ENCODE results near the gene SLC39A11.

SLC39A11 gene

DNA sequence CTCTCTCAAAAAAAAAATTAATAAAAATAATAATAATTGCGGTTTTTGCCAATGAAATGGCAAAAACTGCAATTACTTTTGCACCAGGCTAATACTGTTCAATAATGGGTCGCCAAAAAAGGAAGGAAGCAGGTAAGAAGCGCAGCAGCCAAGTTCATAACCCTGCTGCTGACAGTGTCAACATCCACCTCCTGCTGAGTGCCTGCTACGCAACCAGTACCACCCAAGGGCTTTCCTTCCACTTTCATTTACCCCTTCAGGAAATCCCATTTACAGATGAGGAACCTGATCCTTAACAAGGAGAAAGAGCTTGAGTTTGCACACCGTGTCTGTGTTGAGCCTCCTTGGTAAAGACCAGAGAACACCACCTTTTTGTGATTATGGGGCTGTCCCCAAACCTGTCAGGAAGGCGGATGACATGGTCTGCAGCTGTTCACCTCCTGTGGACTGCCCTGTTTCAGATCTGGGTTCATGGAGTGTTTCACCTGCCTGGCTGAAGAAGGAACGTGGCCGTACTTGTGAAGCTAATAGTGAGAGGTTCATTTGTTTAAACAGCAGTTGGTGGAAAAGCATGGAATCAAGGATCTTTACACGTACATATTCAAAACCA lies 378.0 kb downstream of the SLC39A11 start:
- H3K79me2 ChIP-seq (ENCODE audit: low read length): no peaks in the 10 kb centered on the region
- H3K9ac ChIP-seq (ENCODE audit: low read length): no peak overlapping the region
- H3K27me3 ChIP-seq (replicated peaks; ENCODE audit: insufficient read depth, low read length): no peaks in the 10 kb centered on the region

DNA sequence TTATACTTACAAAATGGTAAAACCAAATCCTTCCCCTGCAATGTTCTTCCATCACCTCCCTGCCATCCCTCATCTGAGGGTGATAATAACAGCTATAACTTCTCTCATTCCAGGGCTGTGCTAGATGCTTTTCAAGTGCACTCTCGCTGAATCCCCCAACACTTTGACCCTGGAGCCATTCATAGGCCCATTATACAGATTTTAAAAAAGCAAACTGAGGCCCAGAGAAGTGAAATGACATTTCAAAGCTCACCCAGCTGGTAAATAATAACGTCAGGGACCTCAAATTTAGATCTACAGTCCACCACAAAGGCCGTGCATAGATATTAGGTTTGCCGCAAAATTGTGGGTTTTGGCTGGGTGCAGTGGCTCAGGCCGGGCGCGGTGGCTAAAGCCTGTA lies 378.8 kb downstream of the SLC39A11 start:
- Histone ChIP-seq H4K20me1 (ENCODE audit: insufficient read depth, low read length) (no peaks in the 10 kb centered on the region), H3K9me2 (replicated peaks; ENCODE audit: insufficient read depth, low read length) (no peaks in the 10 kb centered on the region), H3K4me1 (ENCODE audit: low read length) (no peaks in the 10 kb centered on the region), H2AFZ (ENCODE audit: low read length) (no peak overlapping the region), H3K9ac (ENCODE audit: low read length) (no peak overlapping the region), H3F3A (ENCODE audit: insufficient read depth, low read length) (no peaks in the 10 kb centered on the region), H3K4me3 (ENCODE audit: low read length) (no peak overlapping the region), H3K79me2 (ENCODE audit: low read length) (no peaks in the 10 kb centered on the region), H3K27me3 (replicated peaks; ENCODE audit: insufficient read depth, low read length) (no peaks in the 10 kb centered on the region), H3K27ac (ENCODE audit: low read length) (no peak overlapping the region), H3K4me2 (ENCODE audit: low read depth, low read length) (no peak overlapping the region), H3K36me3 (replicated peaks; ENCODE audit: insufficient read depth, low read length) (no peaks in the 10 kb centered on the region), H3K9me3 (replicated peaks; ENCODE audit: insufficient read depth, low read length) (no peaks in the 10 kb centered on the region)
- no peak for DNase-seq
- TF ChIP-seq, protein P1, sequence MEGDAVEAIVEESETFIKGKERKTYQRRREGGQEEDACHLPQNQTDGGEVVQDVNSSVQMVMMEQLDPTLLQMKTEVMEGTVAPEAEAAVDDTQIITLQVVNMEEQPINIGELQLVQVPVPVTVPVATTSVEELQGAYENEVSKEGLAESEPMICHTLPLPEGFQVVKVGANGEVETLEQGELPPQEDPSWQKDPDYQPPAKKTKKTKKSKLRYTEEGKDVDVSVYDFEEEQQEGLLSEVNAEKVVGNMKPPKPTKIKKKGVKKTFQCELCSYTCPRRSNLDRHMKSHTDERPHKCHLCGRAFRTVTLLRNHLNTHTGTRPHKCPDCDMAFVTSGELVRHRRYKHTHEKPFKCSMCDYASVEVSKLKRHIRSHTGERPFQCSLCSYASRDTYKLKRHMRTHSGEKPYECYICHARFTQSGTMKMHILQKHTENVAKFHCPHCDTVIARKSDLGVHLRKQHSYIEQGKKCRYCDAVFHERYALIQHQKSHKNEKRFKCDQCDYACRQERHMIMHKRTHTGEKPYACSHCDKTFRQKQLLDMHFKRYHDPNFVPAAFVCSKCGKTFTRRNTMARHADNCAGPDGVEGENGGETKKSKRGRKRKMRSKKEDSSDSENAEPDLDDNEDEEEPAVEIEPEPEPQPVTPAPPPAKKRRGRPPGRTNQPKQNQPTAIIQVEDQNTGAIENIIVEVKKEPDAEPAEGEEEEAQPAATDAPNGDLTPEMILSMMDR (IDR thresholded peaks at IDR 0.05; ENCODE audit: low read length): no peak
- TF ChIP-seq EZH2 (optimal IDR thresholded peaks at IDR 0.05; ENCODE audit: low read depth, low read length) (no peak), EZH2phosphoT487 (IDR thresholded peaks at IDR 0.05; ENCODE audit: low read length) (no peak)

More for the DNA sequence above, 378.0 kb downstream of the SLC39A11 start:
- H3K4me1 ChIP-seq (ENCODE audit: low read length): no peaks in the 10 kb centered on the region
- no peaks in the 10 kb centered on the region for H3K36me3 ChIP-seq (replicated peaks; ENCODE audit: insufficient read depth, low read length)
- no peak for DNase-seq
- no peak overlapping the region for H3K27ac ChIP-seq (ENCODE audit: low read length)
- no peak overlapping the region for H2AFZ ChIP-seq (ENCODE audit: low read length)
- no peaks in the 10 kb centered on the region for H3F3A ChIP-seq (ENCODE audit: insufficient read depth, low read length)
- H3K4me2 ChIP-seq (ENCODE audit: low read depth, low read length): no peak overlapping the region
- no peaks in the 10 kb centered on the region for H4K20me1 ChIP-seq (ENCODE audit: insufficient read depth, low read length)
- H3K9me3 ChIP-seq (replicated peaks; ENCODE audit: insufficient read depth, low read length): no peaks in the 10 kb centered on the region
- H3K4me3 ChIP-seq (ENCODE audit: low read length): no peak overlapping the region
- TF ChIP-seq EZH2phosphoT487 (IDR thresholded peaks at IDR 0.05; ENCODE audit: low read length) (no peak), EZH2 (optimal IDR thresholded peaks at IDR 0.05; ENCODE audit: low read depth, low read length) (no peak)
- TF ChIP-seq, protein P1 (IDR thresholded peaks at IDR 0.05; ENCODE audit: low read length): no peak
- H3K9me2 ChIP-seq (replicated peaks; ENCODE audit: insufficient read depth, low read length): no peaks in the 10 kb centered on the region

DNA sequence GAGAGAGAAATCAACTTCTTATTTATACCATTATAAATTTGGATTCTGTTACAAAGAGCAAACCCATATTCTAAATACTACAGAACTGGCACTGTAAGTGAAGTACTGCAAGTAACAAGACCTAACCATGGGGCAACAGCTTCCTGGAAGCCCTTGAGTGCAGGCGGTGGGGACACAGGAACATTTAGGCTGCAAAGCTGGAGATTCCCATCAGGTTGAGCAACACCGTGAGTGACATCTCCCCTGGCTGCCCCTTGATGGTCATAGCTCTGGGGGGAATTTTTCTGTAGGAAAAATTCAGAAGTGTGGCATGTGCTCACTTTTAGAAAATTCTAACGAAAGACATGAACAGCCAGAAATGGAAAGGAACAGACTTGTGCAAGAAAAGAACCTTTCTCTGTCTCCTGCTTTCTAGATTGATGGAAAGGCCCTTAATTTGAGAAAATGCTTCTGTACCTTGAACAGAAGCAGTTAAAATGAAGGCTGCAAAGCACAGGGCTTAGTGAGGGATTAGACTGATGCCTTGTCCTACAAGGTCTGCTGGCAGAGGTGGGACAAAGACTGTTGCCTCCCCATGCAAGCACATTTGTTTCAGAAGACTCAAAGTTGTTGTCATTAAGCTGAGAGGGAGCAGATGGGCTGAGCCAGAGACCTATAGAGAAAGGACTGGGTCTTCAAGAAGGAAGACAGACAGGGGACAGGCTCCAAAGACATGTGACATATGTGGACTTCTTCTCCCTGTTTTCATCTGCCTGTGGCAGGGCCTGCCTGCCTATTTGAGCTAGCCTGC lies 380.8 kb downstream of the SLC39A11 start:
- Histone ChIP-seq H3K9me2 (replicated peaks; ENCODE audit: insufficient read depth, low read length) (no peaks in the 10 kb centered on the region), H3K4me2 (ENCODE audit: low read depth, low read length) (no peak overlapping the region), H3K4me3 (ENCODE audit: low read length) (no peak overlapping the region), H2AFZ (ENCODE audit: low read length) (no peak overlapping the region), H3K9me3 (replicated peaks; ENCODE audit: insufficient read depth, low read length) (no peaks in the 10 kb centered on the region), H3K4me1 (ENCODE audit: low read length) (peaks cover 2% of the 10 kb centered on the region; the same call in 1 of the 2 replicates), H3K27ac (ENCODE audit: low read length) (no peak overlapping the region), H3K79me2 (ENCODE audit: low read length) (no peaks in the 10 kb centered on the region), H3K36me3 (replicated peaks; ENCODE audit: insufficient read depth, low read length) (no peaks in the 10 kb centered on the region), H3K27me3 (replicated peaks; ENCODE audit: insufficient read depth, low read length) (no peaks in the 10 kb centered on the region), H4K20me1 (ENCODE audit: insufficient read depth, low read length) (no peaks in the 10 kb centered on the region), H3F3A (ENCODE audit: insufficient read depth, low read length) (no peaks in the 10 kb centered on the region), H3K9ac (ENCODE audit: low read length) (no peak overlapping the region)
- no peak for TF ChIP-seq EZH2 (optimal IDR thresholded peaks at IDR 0.05; ENCODE audit: low read depth, low read length)
- TF ChIP-seq, protein P1 (IDR thresholded peaks at IDR 0.05; ENCODE audit: low read length): no peak
- no peak for TF ChIP-seq EZH2phosphoT487 (IDR thresholded peaks at IDR 0.05; ENCODE audit: low read length)
- DNase-seq: no peak

Measured in MM.1S (cell line).